HG03108 (cell line): ENCODE measurements around the gene AFAP1.

Source experiments
- ATAC-seq: cut with Tn5 transposase; IDR thresholded peaks from one replicate; pipeline ENCODE4 v1.9.1; 2021; ENCODE audit warnings: moderate library complexity; ENCODE audit not compliant: unreplicated experiment

The AFAP1 gene

DNA sequence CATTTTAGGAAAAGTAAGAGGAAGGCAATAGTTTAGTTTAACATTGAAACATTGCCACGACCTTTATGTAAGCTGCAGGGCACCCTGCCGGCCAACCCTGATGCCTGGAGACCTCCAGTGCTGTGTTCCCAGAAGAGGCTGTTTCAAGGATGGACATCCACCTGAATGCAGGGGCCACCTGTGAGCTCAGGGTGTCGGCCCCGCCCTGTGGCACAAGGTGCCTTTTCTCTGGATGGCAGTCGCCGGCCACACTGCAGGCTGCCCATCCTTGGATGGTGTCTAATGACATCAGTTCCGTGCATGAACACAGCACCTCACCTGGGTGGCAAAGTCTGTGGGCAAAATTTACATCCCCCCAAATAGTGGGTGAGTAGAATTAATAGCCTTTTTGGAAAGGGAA lies 180.0 kb downstream of the AFAP1 start:
- ATAC-seq = no peak

GRCh38 chr4:7759216-7759615 lies 180.4 kb downstream of the AFAP1 start:
- ATAC-seq = no peak

DNA sequence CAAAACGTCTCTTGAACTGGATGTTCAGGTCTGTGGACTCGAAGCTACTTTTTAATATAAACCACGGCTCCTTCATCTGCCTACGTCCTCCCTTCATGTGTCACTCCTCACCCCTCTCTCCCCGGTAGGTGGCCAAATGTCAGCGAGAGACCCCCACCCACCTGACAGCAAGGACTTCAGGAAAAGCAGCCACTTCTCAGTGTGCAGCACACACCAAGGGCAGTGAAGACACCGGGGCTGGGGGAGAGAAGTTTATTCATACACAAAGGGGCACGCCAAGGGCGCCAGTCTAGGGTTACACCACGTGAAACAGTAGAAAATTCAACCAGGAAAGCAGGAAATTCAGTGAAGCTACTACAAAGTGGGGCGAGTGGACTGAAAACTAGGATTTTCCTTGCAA lies 181.2 kb downstream of the AFAP1 start:
- ATAC-seq = no peak

DNA sequence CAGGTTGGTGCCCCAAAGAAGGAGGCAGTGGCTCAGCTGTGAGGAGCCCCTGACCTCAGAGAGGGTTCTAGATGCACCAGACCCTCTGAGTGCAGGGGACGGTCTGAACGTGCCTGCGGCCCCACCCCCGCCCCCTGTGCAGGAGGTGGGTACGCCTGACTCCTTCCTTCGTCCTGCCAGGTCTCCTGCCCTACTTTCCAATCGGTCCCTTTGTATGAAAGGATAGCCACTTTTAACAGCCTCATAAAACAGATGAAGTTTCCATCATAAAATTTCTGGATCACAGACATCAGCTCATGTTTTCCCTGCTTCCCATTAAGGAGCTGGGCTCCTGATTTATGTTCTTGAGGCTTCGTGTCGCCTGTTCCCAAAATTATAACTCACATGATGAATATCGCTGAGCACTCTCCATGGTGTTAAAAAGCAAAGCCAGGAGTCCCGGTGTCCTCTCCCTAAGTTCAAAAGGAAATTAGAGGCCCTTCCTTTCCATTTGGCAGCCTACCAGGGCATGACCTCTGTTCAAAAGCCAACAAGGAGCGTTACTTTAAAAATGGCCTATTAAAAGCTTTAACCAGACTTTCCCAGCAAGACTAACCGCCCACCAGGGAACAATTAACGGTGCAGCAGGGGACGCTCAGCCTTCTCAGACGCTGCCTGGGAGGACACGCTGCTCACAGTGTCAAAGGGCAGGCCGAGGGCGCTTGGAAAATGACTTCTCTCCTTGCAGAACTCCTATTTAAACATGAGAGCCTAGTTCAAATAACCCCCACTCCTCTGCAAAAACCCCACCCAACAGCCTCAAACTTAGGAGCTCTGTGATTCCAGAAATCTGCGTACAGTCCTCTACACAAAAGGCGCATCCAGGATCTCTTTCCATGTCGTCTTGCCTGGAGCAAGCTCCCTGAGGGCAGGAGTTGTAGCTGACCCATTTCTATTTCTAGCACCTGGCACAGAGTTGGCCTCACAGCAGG lies 181.9 kb downstream of the AFAP1 start:
- no peak for ATAC-seq

DNA sequence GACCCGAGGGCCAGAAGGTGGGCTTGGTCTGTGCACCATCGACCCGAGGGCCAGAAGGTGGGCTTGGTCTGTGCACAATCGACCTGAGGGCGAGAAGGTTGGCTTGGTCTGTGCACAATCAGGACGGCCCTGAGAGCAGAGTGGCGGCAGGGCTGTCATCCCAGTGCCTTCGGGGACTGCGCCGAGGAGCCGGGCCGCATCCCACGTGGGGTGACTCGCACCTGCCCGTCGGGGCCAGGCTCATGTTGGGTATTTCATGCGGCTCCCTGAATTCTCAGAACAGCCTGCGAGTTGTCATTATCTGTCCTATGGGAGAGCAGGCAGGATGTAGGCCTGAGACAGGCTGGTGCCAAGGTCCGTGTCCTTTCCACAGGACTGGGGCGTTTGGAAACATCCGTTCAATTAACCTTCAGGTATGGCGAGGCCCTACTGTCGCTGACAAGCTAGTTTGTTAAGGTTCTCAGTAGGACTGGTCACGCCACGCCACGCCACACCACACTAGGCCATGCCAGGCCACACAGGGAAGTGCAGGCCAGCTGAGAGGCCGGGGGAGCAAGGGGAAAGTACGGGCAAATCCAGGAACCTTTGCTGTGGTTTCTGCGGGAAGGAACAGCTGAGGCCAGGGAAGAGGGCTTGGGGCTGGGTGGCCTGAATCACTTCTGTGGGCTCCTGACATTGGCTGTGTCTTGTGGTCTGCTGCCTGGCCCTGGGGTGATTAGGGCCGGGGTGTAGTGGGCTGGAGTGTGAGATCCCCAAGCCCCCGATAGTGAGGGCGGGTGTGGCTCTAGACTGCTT lies 182.9 kb downstream of the AFAP1 start:
- no peak for ATAC-seq

DNA sequence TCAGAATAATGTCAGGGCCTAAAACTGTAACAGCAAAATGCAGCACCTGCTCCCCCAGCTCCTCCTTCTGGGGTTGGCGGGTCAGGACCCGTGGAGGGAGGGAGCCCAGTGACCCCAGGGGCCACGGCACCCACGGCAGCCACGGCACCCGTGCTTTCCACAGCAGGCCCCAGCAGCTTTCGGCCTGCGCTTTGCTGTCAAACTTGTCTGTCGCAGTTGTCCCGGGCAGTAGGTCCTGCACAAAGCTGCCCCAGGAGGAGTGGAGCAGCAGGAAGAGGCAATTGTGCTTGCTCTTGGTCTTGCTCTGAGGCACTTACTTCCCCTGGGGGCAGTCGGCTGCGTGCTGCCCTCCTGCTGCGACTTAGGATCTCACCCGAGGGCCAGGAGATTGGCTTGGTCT lies 183.6 kb downstream of the AFAP1 start:
- no peak for ATAC-seq

DNA sequence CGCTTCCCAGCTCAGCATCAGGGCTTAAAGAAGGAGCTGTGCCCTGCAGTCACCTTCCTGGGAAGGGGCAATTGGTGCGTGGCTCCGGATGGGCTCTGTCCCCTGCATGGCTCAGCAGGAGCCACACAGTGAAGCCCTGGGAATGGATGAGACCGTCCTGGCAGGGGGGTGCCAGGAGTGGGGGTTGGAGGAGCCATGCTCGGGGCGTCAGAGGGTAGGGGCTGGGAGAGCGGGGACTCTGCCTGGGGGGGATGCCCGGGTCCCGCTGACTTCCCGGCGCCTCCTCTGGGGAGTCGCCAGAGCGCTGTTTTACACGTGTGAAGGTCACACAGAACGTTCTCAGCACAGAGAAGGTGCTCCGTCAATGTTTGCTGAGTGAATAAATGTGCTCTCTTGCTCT lies 184.1 kb downstream of the AFAP1 start:
- ATAC-seq = no peak

DNA sequence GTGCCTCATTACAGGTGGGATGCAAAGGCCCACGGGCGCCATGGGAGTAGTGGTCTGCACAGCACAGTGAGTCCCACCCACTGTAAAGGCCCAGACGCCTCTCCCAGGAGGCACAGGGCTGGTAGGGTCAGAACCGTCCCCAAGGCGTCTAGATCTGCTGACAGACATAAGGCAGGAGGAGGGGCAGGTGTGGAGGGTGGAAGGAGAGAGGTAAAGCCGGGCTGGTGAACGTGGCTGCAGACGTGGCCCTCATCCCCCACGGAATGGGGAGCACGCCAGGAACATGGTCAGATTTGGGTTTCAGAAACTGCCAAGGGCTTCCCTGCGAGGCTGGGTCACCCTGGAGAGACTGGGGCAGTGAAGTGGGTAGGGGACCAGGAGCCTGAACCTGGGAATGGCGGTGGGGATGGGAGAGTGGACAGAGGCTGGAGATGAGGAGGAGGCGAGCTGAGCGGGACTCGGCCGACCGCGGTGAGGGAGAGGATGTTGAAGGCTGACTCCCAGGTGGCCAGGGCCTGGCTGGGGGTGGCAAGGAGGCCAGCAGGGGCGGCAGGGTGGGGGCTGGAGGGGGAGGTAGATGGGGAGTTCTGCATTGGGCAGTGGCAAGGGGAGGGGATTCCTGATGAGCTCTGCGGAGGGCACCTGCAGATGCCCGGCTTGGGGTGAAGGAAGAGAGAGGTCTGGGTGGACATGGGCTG lies 184.9 kb downstream of the AFAP1 start:
- ATAC-seq = no peak

DNA sequence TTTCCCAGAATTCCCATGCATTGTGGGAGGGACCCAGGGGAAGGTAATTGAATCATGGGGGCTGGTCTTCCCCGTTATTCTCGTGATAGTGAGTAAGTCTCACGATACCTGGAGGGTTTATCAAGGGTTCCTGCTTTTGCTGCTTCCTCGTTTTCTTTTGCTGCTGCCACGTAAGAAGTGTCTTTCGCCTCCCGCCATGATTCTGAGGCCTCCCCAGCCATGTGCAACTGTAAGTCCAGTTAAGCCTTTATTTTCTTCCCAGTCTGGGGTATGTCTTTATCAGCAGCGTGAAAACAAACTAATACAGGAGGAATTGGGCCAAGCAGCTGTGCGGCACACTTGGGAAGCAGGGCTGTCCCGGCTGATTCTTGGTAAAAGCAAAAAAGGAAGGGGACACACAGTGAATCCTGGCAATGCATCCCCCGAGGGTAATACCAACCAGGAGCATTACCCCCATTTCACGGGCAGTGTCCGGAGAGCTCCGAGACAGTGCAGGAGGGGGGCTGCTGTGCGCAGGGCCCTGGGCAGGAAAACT lies 185.7 kb downstream of the AFAP1 start:
- no peak for ATAC-seq

- no peak for ATAC-seq
Observed at GRCh38 chr4:7753271-7753670, 186.4 kb downstream of the AFAP1 start.

GRCh38 chr4:7752649-7753048 lies 187.0 kb downstream of the AFAP1 start:
- no peak for ATAC-seq

DNA sequence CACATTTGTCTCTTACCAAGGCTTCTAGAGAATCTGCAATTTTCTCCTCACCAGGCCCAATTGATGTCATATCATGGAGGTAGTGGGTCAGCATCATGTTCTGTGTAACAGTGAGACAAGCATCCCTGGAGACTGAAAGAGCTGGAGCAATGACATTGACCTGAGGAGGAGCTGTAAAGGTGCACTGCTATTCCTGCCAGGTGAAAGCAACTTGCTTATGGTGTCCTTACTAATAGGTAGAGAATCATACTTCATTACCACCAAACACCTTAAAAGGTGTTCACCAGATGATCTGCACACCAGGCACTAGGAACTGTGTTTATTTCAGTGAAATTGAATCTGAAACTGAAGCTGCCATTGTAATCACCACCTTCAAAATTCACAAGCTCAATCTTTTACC lies 188.7 kb downstream of the AFAP1 start:
- ATAC-seq = no peak

DNA sequence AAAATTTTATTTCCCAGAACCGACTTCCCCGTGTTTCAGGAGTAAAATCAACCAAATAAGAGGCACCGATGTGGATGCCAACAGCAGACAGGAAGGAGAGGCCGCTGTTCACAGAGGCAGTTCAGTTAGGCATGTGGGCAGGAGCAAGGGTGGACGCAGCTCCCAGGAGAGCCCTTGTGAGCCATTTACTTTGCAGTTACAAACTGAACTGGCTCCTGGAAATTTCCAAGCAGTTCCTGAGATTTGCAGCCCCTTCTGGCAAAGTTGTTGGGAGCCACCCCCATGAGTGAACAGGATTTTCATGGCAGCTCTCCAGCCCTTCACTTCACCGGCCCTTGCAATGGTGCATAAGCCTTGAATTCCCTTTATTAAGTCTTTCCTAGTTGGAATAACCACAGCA lies 189.1 kb downstream of the AFAP1 start:
- no peak for ATAC-seq

GRCh38 chr4:7747566-7747965 lies 192.1 kb downstream of the AFAP1 start:
- no peak for ATAC-seq

- ATAC-seq = no peak
Observed at GRCh38 chr4:7747062-7747385, 192.6 kb downstream of the AFAP1 start.

- ATAC-seq = no peak
Observed at GRCh38 chr4:7746351-7747061, 193.2 kb downstream of the AFAP1 start.

DNA sequence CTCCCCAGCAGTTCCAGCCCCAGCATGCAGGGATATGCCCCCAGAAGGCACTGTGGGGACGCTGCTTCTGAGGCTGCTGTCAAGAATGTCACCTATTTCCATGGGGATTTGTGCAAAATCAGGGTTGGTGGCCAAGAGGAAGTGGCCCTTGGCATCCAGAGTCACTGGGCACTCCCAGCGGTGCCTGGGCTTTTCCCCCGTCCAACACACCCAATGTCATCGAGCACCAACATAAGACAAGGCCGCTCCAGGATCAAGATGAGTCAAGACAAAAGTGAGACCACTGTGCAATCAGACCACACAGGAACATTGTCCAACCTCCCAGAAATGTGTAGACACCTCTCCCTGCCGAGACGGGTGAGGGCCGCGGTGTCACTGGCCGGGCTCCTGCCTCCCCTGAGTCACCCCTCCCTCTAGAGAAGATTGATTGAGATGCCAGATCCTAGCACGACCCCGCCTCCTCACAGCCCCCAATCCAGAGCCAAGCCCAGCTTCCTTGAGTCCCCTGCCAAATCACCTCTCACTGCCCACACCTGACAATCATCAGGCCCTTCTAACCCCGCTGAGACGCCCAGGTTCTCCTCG lies 194.3 kb downstream of the AFAP1 start:
- no peak for ATAC-seq

- no peak for ATAC-seq
Observed at GRCh38 chr4:7744142-7744804, 195.4 kb downstream of the AFAP1 start.

DNA sequence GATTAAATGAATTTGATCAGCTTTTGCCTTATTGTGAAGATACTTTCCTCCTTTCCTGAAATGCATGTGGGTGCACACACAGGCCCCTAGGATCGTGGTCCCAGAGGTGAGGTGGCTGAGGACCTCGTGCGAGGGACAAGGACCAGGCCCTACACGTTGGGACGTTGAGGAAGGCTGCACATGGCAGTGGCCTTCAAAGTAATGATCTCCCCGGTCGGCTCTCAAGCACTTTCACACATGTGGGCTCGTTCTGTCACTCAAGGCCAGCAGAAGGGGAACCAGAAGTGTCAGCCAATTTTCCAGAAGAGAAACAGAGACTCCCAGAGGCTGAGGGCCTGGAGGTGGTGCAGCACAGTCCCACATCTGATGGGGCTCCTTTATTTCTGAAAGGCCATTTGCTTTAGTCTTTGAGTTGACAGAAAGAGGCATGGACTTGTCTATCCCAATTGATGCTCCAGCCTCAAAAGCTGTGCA lies 196.8 kb downstream of the AFAP1 start:
- ATAC-seq = no peak
